Measurements from ENCODE around the gene SORCS2.

Gene SORCS2

DNA sequence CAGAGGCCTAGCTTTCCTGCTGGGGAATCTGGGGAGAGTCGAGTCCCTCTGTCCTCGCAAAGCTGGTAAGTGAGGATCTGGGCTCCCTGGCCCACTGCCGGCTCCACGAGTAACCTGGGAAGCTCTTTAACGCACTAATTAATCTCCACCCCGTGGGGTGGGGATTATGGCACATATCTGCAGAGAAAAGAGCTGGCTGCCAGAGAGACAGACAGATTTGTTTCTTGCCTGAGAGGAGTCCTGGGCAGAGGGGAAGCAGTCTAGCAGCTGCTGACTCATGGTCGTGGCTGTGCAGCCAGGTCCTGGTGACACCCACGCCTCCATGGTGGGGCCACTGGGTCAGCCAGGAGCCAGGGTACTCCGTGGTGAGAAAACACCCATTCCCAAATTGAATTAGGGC is 14.0 kb downstream of the SORCS2 start:
- no peak for TF ChIP-seq EZH2phosphoT487 (IDR thresholded peaks at IDR 0.05; ENCODE audit: borderline replicate concordance, low read length)
- Histone ChIP-seq H3K79me2 (ENCODE audit: control insufficient read depth, low read length) (no peaks in the 10 kb centered on the region), H3K4me3 (ENCODE audit: low read length) (no peak overlapping the region), H3K36me3 (ENCODE audit: control insufficient read depth, low read length) (no peaks in the 10 kb centered on the region), H4K20me1 (ENCODE audit: control insufficient read depth, insufficient read depth, low read depth, low read length) (no peaks in the 10 kb centered on the region), H3K27me3 (ENCODE audit: control insufficient read depth, low read length) (no peaks in the 10 kb centered on the region), H3K27ac (ENCODE audit: low read depth, low read length) (no peak overlapping the region), H3K4me1 (ENCODE audit: control insufficient read depth, low read length) (no peaks in the 10 kb centered on the region), H3K9me3 (ENCODE audit: control insufficient read depth, insufficient read depth, low read length) (no peaks in the 10 kb centered on the region), H3K9me2 (replicated peaks; ENCODE audit: control insufficient read depth, low read length) (no peaks in the 10 kb centered on the region), H3K4me2 (ENCODE audit: low read length) (no peak overlapping the region), H3F3A (ENCODE audit: control insufficient read depth, insufficient read depth) (no peaks in the 10 kb centered on the region)

DNA sequence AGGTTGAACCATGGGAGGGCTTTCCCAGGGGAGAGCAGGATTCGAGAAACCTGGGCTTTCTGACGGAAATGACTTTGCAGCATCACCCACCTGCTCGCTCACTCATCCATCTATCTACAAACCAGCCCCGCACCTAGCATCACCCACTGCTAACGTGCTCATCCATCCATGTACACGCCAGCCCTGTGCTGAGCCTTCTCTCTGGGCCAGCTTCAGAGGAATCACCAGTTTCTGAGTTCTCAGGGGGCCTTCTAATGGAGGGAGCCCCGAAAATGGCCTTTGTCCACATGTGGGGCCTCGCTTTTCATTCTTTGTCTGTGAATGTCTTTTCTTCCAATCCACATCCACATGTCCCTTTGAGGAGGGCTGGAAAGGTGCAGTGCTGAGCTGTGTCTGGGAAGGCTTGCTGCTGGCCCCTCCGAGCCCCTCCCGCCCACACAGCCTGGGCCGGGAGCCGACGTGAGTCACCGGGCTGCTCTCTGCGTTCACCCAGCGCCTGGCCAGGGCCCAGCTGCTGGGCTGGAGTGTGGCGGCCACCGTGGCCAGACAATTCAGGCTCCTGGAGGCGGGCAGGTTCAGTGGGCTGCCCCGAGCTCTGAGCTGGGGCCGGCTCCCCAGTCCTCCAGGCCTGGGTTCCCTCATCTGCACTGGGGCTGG is 14.7 kb downstream of the SORCS2 start:
- H3K27ac ChIP-seq (ENCODE audit: low read depth, low read length) = no peak overlapping the region
- no peak for TF ChIP-seq EZH2phosphoT487 (IDR thresholded peaks at IDR 0.05; ENCODE audit: borderline replicate concordance, low read length)
- TF ChIP-seq, protein P1, sequence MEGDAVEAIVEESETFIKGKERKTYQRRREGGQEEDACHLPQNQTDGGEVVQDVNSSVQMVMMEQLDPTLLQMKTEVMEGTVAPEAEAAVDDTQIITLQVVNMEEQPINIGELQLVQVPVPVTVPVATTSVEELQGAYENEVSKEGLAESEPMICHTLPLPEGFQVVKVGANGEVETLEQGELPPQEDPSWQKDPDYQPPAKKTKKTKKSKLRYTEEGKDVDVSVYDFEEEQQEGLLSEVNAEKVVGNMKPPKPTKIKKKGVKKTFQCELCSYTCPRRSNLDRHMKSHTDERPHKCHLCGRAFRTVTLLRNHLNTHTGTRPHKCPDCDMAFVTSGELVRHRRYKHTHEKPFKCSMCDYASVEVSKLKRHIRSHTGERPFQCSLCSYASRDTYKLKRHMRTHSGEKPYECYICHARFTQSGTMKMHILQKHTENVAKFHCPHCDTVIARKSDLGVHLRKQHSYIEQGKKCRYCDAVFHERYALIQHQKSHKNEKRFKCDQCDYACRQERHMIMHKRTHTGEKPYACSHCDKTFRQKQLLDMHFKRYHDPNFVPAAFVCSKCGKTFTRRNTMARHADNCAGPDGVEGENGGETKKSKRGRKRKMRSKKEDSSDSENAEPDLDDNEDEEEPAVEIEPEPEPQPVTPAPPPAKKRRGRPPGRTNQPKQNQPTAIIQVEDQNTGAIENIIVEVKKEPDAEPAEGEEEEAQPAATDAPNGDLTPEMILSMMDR (IDR thresholded peaks at IDR 0.05; ENCODE audit: low read depth, low read length, poor library complexity, severe bottlenecking) = no peak

DNA sequence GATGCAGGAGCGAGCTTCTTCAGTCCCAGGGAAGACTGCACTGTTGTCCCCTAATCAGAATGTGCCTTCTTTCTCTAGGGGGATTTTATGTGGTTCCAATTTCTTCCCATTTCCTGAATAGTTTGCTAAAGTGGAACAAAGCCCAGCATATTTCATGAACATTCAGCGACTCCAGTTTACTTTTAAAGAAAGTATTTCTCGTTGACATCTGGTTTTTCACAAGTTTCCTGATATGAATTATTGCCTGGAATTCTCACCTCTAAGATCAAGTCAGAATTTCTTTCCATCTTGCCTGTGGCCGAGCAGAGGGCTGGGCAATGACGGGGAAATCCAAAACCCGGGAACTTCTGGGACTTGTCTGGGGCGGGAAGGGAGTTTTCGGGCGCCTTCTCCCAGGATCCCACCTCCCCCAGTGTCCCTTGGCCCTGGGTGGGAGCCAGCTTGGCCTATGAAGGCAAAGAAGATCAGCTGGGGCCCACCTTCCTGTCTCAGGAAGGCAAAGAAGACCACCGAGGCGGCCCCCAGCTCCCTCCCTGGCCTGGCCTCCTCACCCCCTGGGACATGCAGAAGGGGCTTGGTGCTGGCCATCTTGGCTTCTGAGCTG is 15.4 kb downstream of the SORCS2 start:
- H4K20me1 ChIP-seq (ENCODE audit: control insufficient read depth, insufficient read depth, low read depth, low read length) = no peaks in the 10 kb centered on the region
- TF ChIP-seq, protein P1 (IDR thresholded peaks at IDR 0.05; ENCODE audit: low read depth, low read length, poor library complexity, severe bottlenecking) = no peak
- no peak for TF ChIP-seq EZH2phosphoT487 (IDR thresholded peaks at IDR 0.05; ENCODE audit: borderline replicate concordance, low read length)
- H3K4me1 ChIP-seq (ENCODE audit: control insufficient read depth, low read length) = no peaks in the 10 kb centered on the region
- H3K4me2 ChIP-seq (ENCODE audit: low read length) = no peak overlapping the region
- H3F3A ChIP-seq (ENCODE audit: control insufficient read depth, insufficient read depth) = no peaks in the 10 kb centered on the region
- no peaks in the 10 kb centered on the region for H3K36me3 ChIP-seq (ENCODE audit: control insufficient read depth, low read length)
- H3K9me2 ChIP-seq (replicated peaks; ENCODE audit: control insufficient read depth, low read length) = no peaks in the 10 kb centered on the region
- no peaks in the 10 kb centered on the region for H3K9me3 ChIP-seq (ENCODE audit: control insufficient read depth, insufficient read depth, low read length)
- H3K27ac ChIP-seq (ENCODE audit: low read depth, low read length) = no peak overlapping the region
- no peaks in the 10 kb centered on the region for H3K79me2 ChIP-seq (ENCODE audit: control insufficient read depth, low read length)
- no peaks in the 10 kb centered on the region for H3K27me3 ChIP-seq (ENCODE audit: control insufficient read depth, low read length)
- no peak overlapping the region for H3K4me3 ChIP-seq (ENCODE audit: low read length)

More for the DNA sequence above, 14.7 kb downstream of the SORCS2 start:
- Histone ChIP-seq H3K79me2 (ENCODE audit: control insufficient read depth, low read length) (no peaks in the 10 kb centered on the region), H3K4me2 (ENCODE audit: low read length) (no peak overlapping the region), H3K9me2 (replicated peaks; ENCODE audit: control insufficient read depth, low read length) (no peaks in the 10 kb centered on the region), H3K36me3 (ENCODE audit: control insufficient read depth, low read length) (no peaks in the 10 kb centered on the region), H3K4me3 (ENCODE audit: low read length) (no peak overlapping the region), H3K9me3 (ENCODE audit: control insufficient read depth, insufficient read depth, low read length) (no peaks in the 10 kb centered on the region), H3K27me3 (ENCODE audit: control insufficient read depth, low read length) (no peaks in the 10 kb centered on the region), H4K20me1 (ENCODE audit: control insufficient read depth, insufficient read depth, low read depth, low read length) (no peaks in the 10 kb centered on the region), H3F3A (ENCODE audit: control insufficient read depth, insufficient read depth) (no peaks in the 10 kb centered on the region), H3K4me1 (ENCODE audit: control insufficient read depth, low read length) (no peaks in the 10 kb centered on the region)

Data from DOHH2 (cell line).